K562 (cell line): ENCODE measurements around the gene GGCT. TPM values are rescaled to one million over a fixed set of nuclear protein-coding genes. Genes with fewer than 3 reads are reported as not detected.

ENCODE experiments used
- ATAC-seq: fragments of 200-7000 bp; cut with Tn5 transposase; 3 replicates; pipeline ENCODE4 v1.9.1; 2020; ENCODE audit warnings: moderate library complexity
- BruUV-seq: library from RNA; stranded (reverse); fragments of 400-500 nt; replicated peaks from 2 replicates; lab custom pipeline; 2021; lab: Mats Ljungman, UMichigan
- CTCF ChIA-PET: fragments of 300-600 bp; formaldehyde crosslinking; extraction: SDS; loops from one replicate; lab custom pipeline; 2021; ENCODE audit warnings: low intra/inter-chr PET ratio; lab: Yijun Ruan, JAX
- POLR2A ChIA-PET: fragments of 300-600, 350-650 bp; sonication (Branson Sonifier 250); formaldehyde crosslinking; extraction: SDS; loops from one replicate; lab custom pipeline; 2021; ENCODE audit warnings: antibody characterized with exemption, inconsistent platforms; lab: Yijun Ruan, JAX
- DNase-seq, 4 experiments: peaks; one replicate each; pipeline versions ENCODE4 v3.0.0 to v3.0.0-alpha.2; 2011 to 2018; ENCODE audit warnings: low spot score in 3 of 4, mixed read lengths in 3 of 4; ENCODE audit errors: extremely low read depth in 1 of 4
- FAIRE-seq: peaks from 2 replicates; lab custom pipeline; 2011; peaks lifted over from hg19 to GRCh38; lab: Jason Lieb, UNC
- H2AFZ ChIP-seq: 2 replicates; pipeline ENCODE4 v1.6.0; 2011; ENCODE audit warnings: low read depth, low read length, control low read depth, inconsistent platforms
- H3K27ac ChIP-seq: fragments of 200-600 bp; 3 replicates; pipeline ENCODE4 v1.8.0; 2011; ENCODE audit warnings: low read depth, mild to moderate bottlenecking, control low read depth, inconsistent platforms, low read length, moderate library complexity, mixed read lengths; ENCODE audit errors: extremely low read depth
- H3K27me3 ChIP-seq, 2 experiments: fragments of 300-600 bp in 1 of 2; 2 replicates in 1 of 2; 3 replicates in 1 of 2; pipeline versions ENCODE4 v1.6.0 to v1.8.0; 2011; ENCODE audit warnings: inconsistent platforms in 2 of 2, low read length in 2 of 2, mild to moderate bottlenecking in 1 of 2, mixed read lengths in 1 of 2, moderate library complexity in 1 of 2; ENCODE audit not compliant: control insufficient read depth in 2 of 2, insufficient read depth in 2 of 2
- H3K36me3 ChIP-seq: fragments of 300-600 bp; 3 replicates; pipeline ENCODE4 v1.8.0; 2011; ENCODE audit warnings: mild to moderate bottlenecking, low read length, inconsistent platforms; ENCODE audit not compliant: control insufficient read depth, insufficient read depth
- H3K4me1 ChIP-seq, 2 experiments: fragments of 200-600 bp in 1 of 2; replicated peaks in 1 of 2; 2 replicates in 1 of 2; 3 replicates in 1 of 2; pipeline versions ENCODE4 v1.5.1 to v1.8.0; 2011; ENCODE audit warnings: inconsistent platforms in 2 of 2, low read length in 2 of 2, mild to moderate bottlenecking in 1 of 2, mixed read lengths in 1 of 2, moderate library complexity in 1 of 2; ENCODE audit not compliant: control insufficient read depth in 2 of 2, insufficient read depth in 2 of 2
- H3K4me2 ChIP-seq: 2 replicates; pipeline ENCODE4 v1.6.1; 2011; ENCODE audit warnings: low read length, control low read depth, inconsistent platforms, mixed read lengths; ENCODE audit not compliant: insufficient read depth
- H3K4me3 ChIP-seq: fragments of 200-600 bp; sonication (generic), shearing (Covaris generic); 2 replicates; pipeline ENCODE4 v1.5.1; 2016; ENCODE audit warnings: control low read depth, inconsistent platforms
- H3K79me2 ChIP-seq: fragments of 200-600 bp; 3 replicates; pipeline ENCODE4 v1.8.0; 2011; ENCODE audit warnings: low read length, inconsistent platforms; ENCODE audit not compliant: control insufficient read depth, insufficient read depth
- H3K9ac ChIP-seq, 2 experiments: 2 replicates each; pipeline versions ENCODE4 v1.6.0 to v1.6.1; 2011; ENCODE audit warnings: low read depth in 2 of 2, low read length in 2 of 2, control low read depth in 1 of 2, inconsistent platforms in 1 of 2, mild to moderate bottlenecking in 1 of 2, mixed read lengths in 1 of 2; ENCODE audit not compliant: insufficient read depth in 1 of 2
- H3K9me1 ChIP-seq: one replicate; pipeline ENCODE4 v1.6.0; 2011; ENCODE audit warnings: inconsistent platforms, mild to moderate bottlenecking, low read length, moderate library complexity; ENCODE audit not compliant: control insufficient read depth, insufficient read depth
- H3K9me3 ChIP-seq: replicated peaks from 2 replicates; pipeline ENCODE4 v1.5.1; 2011; ENCODE audit warnings: low read depth, low read length, inconsistent platforms; ENCODE audit not compliant: control insufficient read depth, insufficient read depth
- H4K20me1 ChIP-seq: replicated peaks from 2 replicates; pipeline ENCODE4 v1.6.1; 2011; ENCODE audit warnings: low read length, inconsistent platforms, mixed read lengths; ENCODE audit not compliant: control insufficient read depth, insufficient read depth
- C11orf30 ChIP-seq: fragments of 450-650 bp; IDR thresholded peaks from 2 replicates; pipeline ENCODE4 v1.6.1; 2016; ENCODE audit warnings: low read depth, mild to moderate bottlenecking
- CBFB ChIP-seq: sonication (generic); formaldehyde crosslinking; IDR thresholded peaks from 2 replicates; pipeline ENCODE4 v1.4.0; 2020; ENCODE audit warnings: mild to moderate bottlenecking, missing genetic modification reagents
- ETV5 ChIP-seq: sonication (generic); formaldehyde crosslinking; IDR thresholded peaks from 2 replicates; pipeline ENCODE4 v1.4.0; 2020; ENCODE audit warnings: low read depth, mild to moderate bottlenecking, missing genetic modification reagents
- GTF2F1 ChIP-seq: IDR thresholded peaks from 2 replicates; pipeline ENCODE4 v1.6.1; 2011; ENCODE audit warnings: low read depth, low read length, improper control_type of control experiment
- ID3 ChIP-seq, 2 experiments: fragments of 250-450 bp in 1 of 2; fragments of 450-650 bp in 1 of 2; sonication (Bioruptor Pico) in 1 of 2; IDR thresholded peaks; 2 replicates each; pipeline versions ENCODE4 v1.6.1 to v1.8.0; 2016 to 2021; ENCODE audit warnings: mild to moderate bottlenecking in 2 of 2, moderate library complexity in 2 of 2, missing compliant biosample characterization in 1 of 2, missing genetic modification characterization in 1 of 2
- MIER1 ChIP-seq: fragments of 450-650 bp; IDR thresholded peaks from 2 replicates; pipeline ENCODE4 v1.6.1; 2016; ENCODE audit warnings: antibody characterized with exemption, mild to moderate bottlenecking, low read depth
- PATZ1 ChIP-seq: fragments of 250-450 bp; sonication (Bioruptor Pico); IDR thresholded peaks from 2 replicates; pipeline ENCODE4 v1.5.0; 2020; ENCODE audit warnings: mild to moderate bottlenecking, borderline replicate concordance
- ZNF41 ChIP-seq: fragments of 250-450 bp; sonication (Bioruptor Pico); conservative IDR thresholded peaks from 2 replicates; pipeline ENCODE4 v1.4.0; 2020; ENCODE audit warnings: mild to moderate bottlenecking
- WGBS: fragments of 100-300 bp; shearing (Covaris generic); methylation state at CpG from one replicate; pipeline ENCODE4 v1.1.6; 2016; ENCODE audit warnings: low coverage, mixed read lengths; ENCODE audit not compliant: insufficient coverage; ENCODE audit errors: missing lambda C conversion rate; 5-methylcytosine and 5-hydroxymethylcytosine counted together
- in situ Hi-C: fragments of 300-500 bp; cut with MboI; formaldehyde crosslinking; loops from 4 replicates; pipeline ENCODE4 v1.15.0; 2018; ENCODE audit warnings: inconsistent platforms, mixed read lengths
- intact Hi-C: fragments of 100-400 bp; cut with micrococcal nuclease; formaldehyde crosslinking; loops from 2 replicates; pipeline ENCODE4 v1.14.2; 2022
- polyA plus RNA-seq, 8 experiments: library from polyadenylated mRNA; depleted of rRNA in 4 of 8; stranded (reverse) in 5 of 8; unstranded in 3 of 8; fragments of >200 nt; fragmentation: Nextera tagmentation in 2 of 8; fragmentation: Illumina TruSeq in 1 of 8; extraction: Ambion mirVana in 2 of 8; extraction: Trizol in 1 of 8; gene quantifications; 2 replicates each; pipeline versions ENCODE4 v1.2.1 to v1.2.3, GENCODE V29; 2011 to 2014; ENCODE audit warnings: inconsistent platforms in 1 of 8, missing spikeins in 1 of 8
- total RNA-seq, 7 experiments: library from RNA; depleted of rRNA in 6 of 7; stranded (reverse); fragments of >200 nt in 6 of 7; fragmentation: Illumina TruSeq in 2 of 7; extraction: Trizol in 2 of 7; gene quantifications; 2 replicates each; pipeline versions ENCODE4 v1.2.1 to v1.2.3, GENCODE V29; 2011 to 2021; ENCODE audit warnings: low replicate concordance in 1 of 7

The GGCT gene
- total and polyA plus RNA-seq, 9 of the 15 experiments (the other 6 are each of a cell fraction or from before 2014, with no cell fraction given) = 79.0 to 349 (median 136) TPM

- CTCF ChIA-PET = no interaction called here
- Histone ChIP-seq H3K9me1 (peaks cover 5% of the 10 kb centered on the region), H2AFZ (no peak overlapping the region), H3K9ac (no peak overlapping the region), H3K4me1 (peaks cover 8 to 11% of the 10 kb centered on the region in 2 experiments), H3K4me3 (no peak overlapping the region), H3K9me3 (no peaks in the 10 kb centered on the region), H3K27me3 (no peaks in the 10 kb centered on the region), H4K20me1 (no peaks in the 10 kb centered on the region), H3K4me2 (no peak overlapping the region), H3K27ac (no peak overlapping the region), H3K36me3 (no peaks in the 10 kb centered on the region), H3K79me2 (no peaks in the 10 kb centered on the region)
- DNase-seq (no peak), ATAC-seq (no peak), FAIRE-seq (no peak)
- intact Hi-C loops = no loop called here
- in situ Hi-C loops = no loop called here
- POLR2A ChIA-PET = no interaction called here
- TF ChIP-seq ID3 (CRISPR knock-in tag; IDR thresholded peaks at IDR 0.05) = no peak
- no peak for TF ChIP-seq ID3 (tag; IDR thresholded peaks at IDR 0.05)
- TF ChIP-seq ZNF41 (CRISPR knock-in tag) = no peak
- no peak for TF ChIP-seq PATZ1 (CRISPR knock-in tag)
- TF ChIP-seq ETV5 (CRISPR knock-in tag) = no peak
- TF ChIP-seq C11orf30 = no peak
- TF ChIP-seq CBFB = no peak
- no peak for TF ChIP-seq MIER1
- TF ChIP-seq GTF2F1 = no peak
- no TSS peak for BruUV-seq
- 31% methylated on average over 2 of the region's 2 CpGs for WGBS
Observed at GRCh38 chr7:30523466-30523865, 18.8 kb upstream of the GGCT start.
